Measurements from ENCODE around the gene KLRK1.

- no peak for TF ChIP-seq REST (IDR thresholded peaks at IDR 0.05; ENCODE audit: insufficient replicate concordance, low read depth)
- TF ChIP-seq GABPA (IDR thresholded peaks at IDR 0.05; ENCODE audit: low read depth): no peak
- no peak for TF ChIP-seq CTCF (IDR thresholded peaks at IDR 0.05; ENCODE audit: insufficient read depth, low read length)
- TF ChIP-seq POLR2AphosphoS5 (IDR thresholded peaks at IDR 0.05; ENCODE audit: low read depth): no peak
These were observed at the start of gene KLRK1 for GRCh38 chr12:10389904-10390303.
